GM21723 (cell line): ENCODE data around the gene PGM3.
"Not testable (repeated sequence)": the region's sequence is repeated elsewhere in the genome, so short reads cannot be mapped to it uniquely, and the experiment has no call there.

Experiments used
- ATAC-seq: cut with Tn5 transposase; IDR thresholded peaks from one replicate; pipeline ENCODE4 v1.9.1; 2021; ENCODE audit warnings: mild to moderate bottlenecking, moderate library complexity; ENCODE audit not compliant: unreplicated experiment

Gene PGM3, protein sequence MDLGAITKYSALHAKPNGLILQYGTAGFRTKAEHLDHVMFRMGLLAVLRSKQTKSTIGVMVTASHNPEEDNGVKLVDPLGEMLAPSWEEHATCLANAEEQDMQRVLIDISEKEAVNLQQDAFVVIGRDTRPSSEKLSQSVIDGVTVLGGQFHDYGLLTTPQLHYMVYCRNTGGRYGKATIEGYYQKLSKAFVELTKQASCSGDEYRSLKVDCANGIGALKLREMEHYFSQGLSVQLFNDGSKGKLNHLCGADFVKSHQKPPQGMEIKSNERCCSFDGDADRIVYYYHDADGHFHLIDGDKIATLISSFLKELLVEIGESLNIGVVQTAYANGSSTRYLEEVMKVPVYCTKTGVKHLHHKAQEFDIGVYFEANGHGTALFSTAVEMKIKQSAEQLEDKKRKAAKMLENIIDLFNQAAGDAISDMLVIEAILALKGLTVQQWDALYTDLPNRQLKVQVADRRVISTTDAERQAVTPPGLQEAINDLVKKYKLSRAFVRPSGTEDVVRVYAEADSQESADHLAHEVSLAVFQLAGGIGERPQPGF

DNA sequence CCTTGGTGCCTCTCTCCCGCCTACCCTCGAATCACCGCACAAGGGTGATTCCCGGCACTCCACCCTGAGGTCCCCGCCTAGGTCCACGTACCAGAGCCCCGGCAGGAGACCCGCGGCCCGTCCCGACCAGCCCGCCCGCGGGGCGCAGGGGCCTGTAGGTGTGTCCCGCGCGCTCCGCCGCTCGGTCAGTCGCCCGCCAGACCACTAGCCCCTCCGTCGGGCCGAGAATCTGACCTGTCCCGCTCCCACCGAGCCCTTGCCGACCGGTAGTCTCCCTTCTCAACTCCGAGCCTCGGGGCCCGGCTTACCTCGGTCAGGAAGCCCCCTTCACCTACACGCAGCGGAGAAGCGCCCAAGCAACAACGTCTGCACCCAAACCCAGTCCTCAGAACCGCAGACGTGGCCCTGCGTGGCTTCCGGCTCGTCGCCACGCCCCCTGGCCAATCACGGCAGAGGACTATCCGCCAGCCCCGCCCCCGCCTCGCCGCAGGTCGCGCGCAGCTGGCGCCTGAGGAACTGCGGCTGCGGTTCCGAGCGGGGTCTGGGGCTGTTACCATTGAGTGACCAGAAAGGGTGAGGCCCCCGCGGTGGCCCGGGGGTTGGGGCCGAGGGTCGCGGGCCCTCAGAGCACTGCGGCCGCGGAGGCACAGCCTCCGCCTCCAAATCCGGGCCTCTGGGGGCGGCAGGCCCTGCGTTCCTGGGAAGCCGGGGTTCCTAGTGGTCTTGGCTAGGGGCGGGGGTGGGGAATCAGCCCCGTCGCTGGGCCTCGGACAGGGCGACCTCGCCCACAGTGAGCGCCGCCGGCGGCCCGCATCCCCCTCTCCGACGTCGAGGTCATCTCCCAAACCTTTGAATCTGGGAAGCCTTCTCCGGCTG is at the start of gene PGM3, which contains the start of gene RWDD2A:
Gene PGM3 (minus strand): TSS at position 395 of the 876 bp plus-strand sequence. CDS start 2,253 bp downstream, outside the sequence.
Gene RWDD2A (plus strand): TSS at position 487 of the 876 bp plus-strand sequence. CDS start 1,095 bp downstream, outside the sequence.
- ATAC-seq: peak; percentile 96

DNA sequence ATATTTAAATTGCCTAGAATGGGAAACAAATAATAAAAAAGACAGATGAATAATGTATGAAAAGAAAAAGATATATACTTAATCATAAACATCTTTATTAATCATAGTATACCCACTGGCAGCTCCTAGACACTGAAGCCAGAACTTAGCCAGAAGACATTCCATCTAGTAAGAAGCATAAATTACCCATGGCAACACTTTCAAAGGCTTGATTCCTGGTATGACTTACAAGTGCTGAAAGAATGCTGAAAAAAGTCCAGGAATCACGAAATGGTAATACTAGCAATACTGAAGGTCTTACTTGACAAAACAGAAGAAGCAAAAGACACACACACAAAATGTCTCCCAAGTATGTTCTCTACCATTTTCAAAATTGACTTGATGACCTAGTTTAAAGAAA is 38.1 kb upstream of the PGM3 start:
- no peak for ATAC-seq

DNA sequence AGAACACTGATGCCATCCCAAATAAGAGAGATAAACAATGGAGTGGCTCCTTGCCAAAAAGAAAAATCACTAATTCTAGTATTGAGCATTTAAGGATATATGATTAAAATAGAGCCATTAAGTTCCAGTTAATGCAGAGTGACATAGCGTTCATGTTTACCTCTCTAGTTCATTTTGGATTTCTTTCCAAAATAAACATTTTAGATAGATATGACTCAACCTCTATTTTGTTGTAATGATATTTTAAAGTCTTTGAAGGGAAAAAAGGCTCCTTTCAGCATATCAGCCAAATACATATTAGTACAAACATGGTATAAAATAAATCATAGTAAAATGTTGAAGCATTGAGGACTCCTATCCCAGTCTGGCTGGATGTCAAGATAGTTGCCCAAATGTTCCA is 33.5 kb upstream of the PGM3 start:
- ATAC-seq: no peak

DNA sequence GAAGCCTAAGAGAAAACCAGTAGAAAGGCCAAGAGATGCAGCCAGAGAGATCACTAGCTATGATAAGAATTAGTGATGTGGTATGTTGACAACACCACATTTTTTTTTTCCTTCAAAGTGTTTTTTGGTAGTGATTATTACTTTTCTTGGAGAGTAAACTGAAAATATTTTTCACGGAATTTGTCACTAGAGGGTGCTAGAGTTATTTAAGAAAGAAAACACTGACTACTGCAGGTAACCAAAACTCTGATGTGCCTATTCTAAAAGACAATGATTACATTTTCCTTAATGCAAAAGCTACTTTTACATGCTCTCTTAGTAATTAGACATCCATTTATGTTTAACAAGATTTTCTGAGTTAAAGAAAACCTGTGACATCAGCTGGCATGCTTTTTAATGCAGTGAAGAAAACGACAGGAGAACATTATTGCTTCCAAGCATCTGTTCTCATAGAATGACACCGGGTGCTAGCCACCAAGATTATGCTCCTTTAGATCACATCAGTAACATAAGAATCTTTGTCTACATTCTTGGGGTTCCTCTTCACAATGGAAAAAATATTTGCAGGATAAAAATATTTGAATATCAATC is 28.9 kb upstream of the PGM3 start:
- peak; percentile 66 for ATAC-seq

DNA sequence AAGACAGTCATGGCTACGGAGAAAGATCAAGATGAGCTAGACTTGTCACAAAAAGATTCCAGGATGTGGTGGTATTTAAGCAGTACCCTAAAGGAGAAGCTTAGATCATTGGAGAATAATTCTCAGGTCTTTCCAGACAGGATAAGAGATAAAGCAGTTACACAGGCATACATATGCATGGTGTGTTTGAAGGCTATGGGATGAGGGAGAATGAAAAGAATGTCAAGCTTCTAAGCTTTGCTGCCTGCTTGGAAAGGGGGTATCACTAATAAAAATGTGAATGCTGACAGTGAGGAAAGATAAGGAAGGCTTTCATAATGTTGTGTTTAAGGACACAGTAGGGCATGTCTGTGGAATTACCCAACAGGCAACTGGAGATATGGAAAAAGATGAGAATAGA is 28.2 kb upstream of the PGM3 start:
- ATAC-seq: no peak

DNA sequence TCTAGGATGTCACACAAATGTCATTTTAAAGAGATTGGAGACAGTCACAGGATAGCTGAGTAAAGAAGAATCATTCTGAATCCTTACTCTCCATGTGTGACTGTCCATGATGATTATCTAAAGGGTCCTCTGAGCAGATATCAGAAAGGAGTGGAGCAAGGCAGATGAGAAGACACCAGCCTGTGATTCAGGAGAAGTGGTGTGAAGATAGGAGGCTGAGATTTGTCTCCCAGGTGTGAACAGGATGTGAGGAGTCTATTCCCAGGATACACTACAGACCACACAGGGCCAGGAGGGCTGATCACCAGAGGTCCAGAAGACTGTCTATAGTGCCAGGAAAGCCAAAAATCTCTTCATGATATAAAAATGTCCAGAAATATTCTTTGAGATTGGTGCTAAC is 27.1 kb upstream of the PGM3 start:
- no peak for ATAC-seq

DNA sequence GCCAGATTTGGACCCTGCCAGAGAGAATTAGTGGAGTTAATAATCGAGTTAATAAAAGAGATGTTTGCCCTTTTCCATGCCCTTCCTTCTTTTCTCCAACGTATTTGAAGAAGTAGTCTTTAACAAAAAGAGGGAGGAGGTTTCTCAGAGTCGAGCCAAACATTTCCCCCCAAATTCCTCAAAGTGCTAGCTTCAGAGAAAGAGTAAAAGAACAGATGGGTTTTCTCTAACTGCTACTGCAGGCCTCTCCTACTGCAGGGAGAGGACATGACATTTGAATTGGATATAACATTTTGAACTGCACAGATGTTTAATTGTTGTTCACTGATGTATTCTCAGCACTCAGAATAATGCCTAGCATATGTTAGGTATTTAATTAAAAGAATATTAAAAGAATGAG is 25.6 kb upstream of the PGM3 start:
- no peak for ATAC-seq

DNA sequence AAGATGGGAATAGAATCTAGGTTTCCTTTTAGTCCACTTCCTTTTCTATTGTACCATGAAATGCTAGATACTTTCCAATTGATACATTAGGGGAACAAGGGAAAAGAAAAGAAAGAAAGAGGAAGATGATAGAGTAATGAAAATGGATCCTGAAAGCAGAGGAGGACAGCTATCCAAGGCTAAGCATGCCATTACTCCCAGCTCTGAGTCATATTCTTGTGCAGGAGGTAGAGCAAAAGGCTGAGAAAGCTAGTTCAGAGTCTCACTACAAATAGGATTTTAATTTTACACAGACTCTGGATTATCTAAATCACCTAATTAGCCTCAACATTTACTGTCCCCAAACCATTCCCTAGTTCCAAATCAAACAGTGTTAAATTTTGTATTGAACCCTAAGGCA is 23.7 kb upstream of the PGM3 start:
- ATAC-seq: no peak

DNA sequence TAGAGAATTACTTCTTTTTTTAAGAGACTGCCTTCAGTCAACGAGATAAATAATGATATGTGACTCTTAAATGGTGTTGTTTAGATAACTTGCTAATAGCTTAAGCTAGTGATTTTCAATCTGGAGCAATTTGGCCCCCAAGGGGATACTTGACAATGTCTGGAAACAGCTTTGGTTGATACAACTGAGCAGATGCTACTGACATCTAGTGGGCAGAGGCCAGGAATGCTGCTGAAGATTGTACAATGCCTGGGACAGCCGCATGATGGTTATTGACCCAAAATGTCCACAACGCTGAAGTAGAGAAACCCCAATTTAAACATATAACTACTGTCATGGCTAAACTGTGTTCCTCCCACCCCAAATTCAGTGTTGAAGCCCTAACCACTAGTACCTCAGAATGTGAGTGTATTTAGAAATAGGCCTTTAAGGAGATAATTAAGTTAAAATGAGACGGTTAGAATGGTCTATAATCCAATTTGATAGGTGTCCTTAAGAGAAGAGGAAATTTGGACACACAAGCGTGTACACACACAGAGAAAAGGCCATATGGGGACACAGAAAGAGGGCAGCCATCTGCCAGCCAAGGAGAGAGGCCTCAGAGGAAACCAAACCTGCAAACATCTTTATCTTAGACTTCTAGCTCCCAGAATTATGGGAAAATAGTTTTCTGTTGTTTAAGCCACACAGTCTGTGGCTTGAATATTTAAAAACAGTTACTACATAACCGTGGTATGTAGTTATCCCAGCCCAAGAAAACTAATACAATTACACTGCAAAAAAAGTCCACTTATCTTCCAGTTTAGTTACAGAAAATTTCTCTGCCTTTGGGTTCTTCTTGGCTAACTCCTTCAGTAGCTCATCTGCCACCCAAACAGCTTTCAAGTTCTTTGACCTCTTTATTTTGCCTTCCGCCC is 22.3 kb upstream of the PGM3 start:
- ATAC-seq: peak; percentile 100

DNA sequence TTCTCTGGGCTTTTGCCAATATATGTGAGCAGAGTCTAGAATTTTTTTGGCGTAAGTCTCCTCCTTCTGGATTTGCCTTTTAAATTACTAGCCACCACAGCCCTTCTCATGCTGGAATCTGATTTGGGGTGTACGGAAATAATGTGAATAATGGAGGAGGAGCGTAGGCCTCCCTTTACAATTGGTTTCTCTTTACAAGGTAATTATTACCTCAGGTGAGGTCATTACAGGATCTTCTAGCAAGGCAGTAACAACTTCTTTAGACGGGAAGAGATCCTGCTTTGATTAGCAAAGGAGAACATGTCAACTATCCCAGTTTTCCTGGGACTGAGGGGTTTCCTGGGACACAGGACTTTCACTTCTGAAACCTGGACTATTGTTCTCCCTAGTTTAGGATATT is 9.0 kb upstream of the PGM3 start:
- ATAC-seq: no peak

DNA sequence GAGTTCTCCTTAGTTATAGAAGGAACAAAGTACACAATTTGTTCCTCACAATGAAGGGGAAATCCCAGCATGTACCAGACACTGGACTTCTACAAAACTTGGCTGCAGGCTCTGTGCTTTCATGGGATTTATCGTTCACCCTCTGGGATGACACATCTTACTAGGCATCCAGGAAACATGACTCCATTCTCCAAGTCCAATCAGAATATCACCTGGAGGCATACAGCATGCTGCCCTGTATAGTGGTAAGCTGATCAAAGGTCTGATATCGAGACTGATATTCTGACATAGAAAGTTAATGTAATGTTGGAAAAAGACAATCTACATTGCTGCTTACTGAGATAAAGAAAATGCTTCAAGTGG is 6.8 kb upstream of the PGM3 start:
- ATAC-seq: peak; percentile 14

DNA sequence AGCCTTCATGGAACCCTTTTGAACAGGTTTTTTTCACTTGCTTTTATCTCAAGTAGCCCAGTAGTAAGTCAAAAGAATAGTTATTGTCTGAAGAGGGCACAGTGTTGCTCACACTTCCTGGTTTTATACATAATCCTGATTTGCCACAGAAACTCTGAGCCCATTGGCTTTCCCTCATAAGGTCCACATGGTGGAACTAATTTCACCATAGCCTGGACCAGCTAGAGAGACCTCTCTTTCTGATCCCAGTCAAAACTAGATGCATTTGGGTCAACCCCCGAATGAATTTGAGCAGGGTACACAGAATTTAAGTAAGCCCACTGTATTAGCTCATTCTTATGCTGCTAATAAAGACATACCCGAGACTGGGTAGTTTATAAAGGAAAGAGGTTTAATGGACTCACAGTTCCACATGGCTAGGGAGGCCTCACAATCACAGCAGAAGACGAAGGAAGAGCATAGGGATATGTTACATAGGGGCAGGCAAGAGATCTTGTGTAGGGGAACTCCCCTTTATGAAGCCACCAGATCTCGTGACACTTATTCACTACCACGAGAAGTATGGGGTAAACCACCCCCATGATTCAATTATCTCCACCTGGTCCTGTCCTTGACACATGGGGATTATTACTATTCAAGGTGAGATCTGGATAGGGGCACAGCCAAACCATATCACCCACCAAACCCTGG is 6.3 kb upstream of the PGM3 start:
- peak; percentile 68 for ATAC-seq

DNA sequence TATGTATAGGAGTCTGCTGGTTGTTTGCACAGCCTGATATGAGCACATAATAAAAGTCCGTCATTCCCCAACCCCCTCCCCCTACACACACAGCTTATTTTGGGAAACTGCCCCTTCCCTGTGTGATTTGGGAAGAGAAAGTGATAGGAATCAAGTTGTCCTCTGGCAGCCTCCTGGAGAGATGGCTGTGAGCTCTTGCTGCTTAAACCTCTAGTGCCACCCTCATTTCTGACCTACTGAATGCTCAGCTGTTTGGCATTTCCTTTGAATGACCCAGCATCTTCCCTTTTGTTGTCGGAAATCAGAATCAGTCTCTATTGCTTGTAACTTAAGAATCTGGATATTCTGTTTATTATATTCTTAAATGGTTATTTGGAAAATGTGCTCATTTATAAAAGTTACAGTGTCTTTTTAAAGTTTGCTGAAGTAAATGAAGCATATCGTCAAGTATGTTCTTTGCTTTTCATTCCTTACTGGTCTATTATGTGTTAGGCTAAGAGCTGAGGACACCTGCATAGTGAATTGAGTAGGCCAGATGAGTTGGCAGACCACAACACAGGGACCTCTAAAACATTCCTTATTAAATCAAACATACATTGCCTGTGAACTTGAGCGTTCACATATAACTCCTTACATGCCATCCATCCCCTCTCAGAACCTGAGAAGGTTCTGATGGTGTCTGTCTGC is 5.6 kb upstream of the PGM3 start:
- ATAC-seq: no peak

DNA sequence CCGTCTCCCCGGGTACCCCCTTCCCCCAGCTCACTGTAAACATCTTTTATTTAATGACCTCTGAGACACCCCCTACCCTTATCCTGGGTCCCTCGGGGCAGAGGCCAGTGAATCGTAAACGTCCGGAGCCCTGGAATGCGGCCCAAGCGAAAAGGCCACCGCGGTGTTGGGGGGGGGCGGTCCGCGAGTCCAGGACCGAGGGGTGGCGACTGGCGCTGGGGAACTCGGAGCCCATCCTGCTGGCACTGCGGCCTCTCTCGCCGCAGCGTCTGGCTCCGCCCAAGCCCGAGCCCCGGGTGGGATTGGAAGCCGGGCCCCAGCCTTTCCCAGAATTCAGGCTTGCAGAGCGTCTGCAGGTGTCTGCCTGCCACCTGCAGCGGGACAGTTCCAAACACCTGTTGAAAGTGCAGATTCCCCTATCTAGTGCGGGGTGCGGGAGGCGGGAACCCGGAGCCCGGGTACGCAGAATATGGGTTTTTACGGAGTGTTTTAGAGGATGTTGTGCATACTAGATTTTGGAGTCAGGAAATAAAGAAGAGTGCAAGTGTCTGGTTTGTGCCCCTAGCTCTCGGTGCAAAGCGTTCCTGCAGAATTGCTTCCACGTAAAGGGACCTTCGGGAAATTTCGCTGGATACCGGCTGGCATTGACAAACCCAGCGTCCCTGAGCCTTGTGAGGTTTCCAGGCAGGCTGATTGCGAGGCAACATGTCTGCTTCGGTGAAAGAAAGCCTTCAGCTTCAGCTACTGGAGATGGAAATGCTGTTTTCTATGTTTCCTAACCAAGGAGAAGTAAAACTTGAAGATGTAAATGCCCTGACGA is 892 bp upstream of the PGM3 start:
- peak; percentile 41 for ATAC-seq

DNA sequence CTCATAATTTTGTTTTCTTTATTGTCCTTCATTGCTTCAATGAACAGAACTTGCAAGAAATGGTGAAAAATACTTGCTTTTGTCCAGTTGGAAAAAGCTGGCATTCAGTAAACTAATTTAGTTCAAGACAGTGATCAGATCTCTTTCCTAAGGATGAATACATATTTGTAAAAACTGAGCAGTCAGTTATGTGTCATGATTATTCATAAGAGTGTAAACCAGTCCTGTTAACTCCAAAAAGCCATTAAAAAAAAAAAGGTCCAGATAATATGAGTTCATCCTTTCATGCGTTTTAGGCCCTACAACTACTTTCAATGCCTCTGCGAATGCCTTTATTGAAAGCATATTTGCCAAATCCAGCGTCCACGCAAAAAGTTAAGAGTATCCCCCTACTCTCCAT is 609 bp downstream of the PGM3 start:
- ATAC-seq: no peak

DNA sequence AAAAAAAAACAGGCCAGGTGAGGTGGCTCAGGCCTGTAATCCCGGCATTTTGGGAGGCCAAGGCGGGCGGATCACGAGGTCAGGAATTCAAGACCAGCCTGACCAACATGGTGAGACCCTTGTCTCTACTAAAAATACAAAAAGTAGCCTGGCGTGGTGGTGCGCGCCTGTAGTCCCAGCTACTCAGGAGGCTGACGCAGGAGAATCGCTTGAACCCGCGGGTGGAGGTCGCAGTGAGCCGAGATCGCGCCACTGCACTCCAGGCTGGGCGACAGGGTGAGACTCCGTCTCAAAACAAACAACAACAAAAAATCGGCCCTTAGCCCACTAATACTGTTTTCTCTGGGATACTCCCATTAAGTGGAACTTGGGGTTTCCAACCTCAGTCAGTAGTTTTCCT is 1.1 kb downstream of the PGM3 start:
- not testable (repeated sequence) for ATAC-seq

DNA sequence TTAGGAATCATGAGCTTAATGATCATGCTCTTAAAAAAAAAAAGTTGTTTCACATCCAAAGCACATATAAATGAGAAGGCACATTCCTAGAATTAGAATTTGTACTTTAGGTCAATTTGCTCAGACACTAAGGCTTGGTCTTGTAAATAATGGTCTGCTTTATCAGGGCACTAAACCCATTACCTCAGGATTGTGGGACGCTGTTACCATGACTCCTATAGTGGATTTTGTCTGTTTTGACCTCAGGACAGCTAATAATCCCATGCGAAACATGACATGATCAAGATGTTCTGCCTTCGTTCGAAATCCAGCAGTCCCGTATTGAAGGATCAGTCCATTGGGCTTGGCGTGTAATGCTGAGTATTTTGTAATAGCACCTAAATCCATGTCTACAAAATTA is 2.4 kb downstream of the PGM3 start:
- no peak for ATAC-seq

DNA sequence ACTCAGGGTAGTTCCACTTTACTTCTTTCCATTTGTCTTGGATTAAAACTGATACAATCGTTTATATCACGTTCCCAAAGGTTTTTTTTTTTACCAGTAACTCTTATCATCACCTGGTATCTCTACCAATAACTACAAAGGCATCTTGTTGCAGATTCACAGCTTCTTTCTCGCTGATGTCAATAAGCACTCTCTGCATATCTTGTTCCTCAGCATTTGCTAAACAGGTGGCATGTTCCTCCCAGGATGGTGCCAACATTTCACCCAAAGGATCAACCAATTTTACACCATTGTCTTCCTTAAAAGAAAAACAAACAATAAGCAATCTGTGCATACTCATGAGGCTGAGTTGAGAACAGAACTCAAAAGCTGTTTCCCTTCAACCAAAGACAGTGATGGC is 4.6 kb downstream of the PGM3 start:
- ATAC-seq: no peak
